Activated CD4-positive, CD25-positive, alpha-beta regulatory T cell treated with anti-CD3 and anti-CD28 coated beads, Interleukin-2, amount 50 U/mL, for 16 hours (primary cell): ENCODE data around the gene STUB1.
A peak's percentile ranks its signal among the peaks of the same experiment; 100 is the strongest.

ENCODE experiments used
- DNase-seq: peaks from one replicate; pipeline ENCODE4 v3.0.0-alpha.2; 2020; ENCODE audit warnings: low read depth, low spot score

The STUB1 gene

GRCh38 chr16:644556-644955 is 35.7 kb upstream of the STUB1 start:
- DNase-seq = no peak

GRCh38 chr16:645852-646678 is 34.1 kb upstream of the STUB1 start:
- DNase-seq = no peak

- DNase-seq = no peak
Observed at GRCh38 chr16:646679-647172, 33.5 kb upstream of the STUB1 start.

- DNase-seq = no peak
Observed at GRCh38 chr16:647173-647902, 32.9 kb upstream of the STUB1 start.

- no peak for DNase-seq
Observed at GRCh38 chr16:648071-648780, 32.0 kb upstream of the STUB1 start.

- peak; percentile 87 for DNase-seq
Observed at GRCh38 chr16:648781-649589, 31.2 kb upstream of the STUB1 start, which contains the start of gene WDR90. TSS of gene WDR90 (plus strand) at chr16:649365. CDS start at chr16:649417, 52 bp downstream.

- no peak for DNase-seq
Observed at GRCh38 chr16:649631-650030, 30.6 kb upstream of the STUB1 start.

- no peak for DNase-seq
Observed at GRCh38 chr16:651844-652243, 28.4 kb upstream of the STUB1 start.

GRCh38 chr16:652454-653305 is 27.5 kb upstream of the STUB1 start:
- no peak for DNase-seq

GRCh38 chr16:654034-654433 is 26.2 kb upstream of the STUB1 start:
- no peak for DNase-seq

- no peak for DNase-seq
Observed at GRCh38 chr16:657487-657886, 22.7 kb upstream of the STUB1 start.

- DNase-seq = no peak
Observed at GRCh38 chr16:658679-659571, 21.3 kb upstream of the STUB1 start.

GRCh38 chr16:659618-660017 is 20.6 kb upstream of the STUB1 start:
- no peak for DNase-seq

- no peak for DNase-seq
Observed at GRCh38 chr16:660132-660458, 20.1 kb upstream of the STUB1 start.

GRCh38 chr16:660459-661183 is 19.6 kb upstream of the STUB1 start:
- DNase-seq = no peak

GRCh38 chr16:661184-661821 is 18.9 kb upstream of the STUB1 start:
- DNase-seq = no peak

- DNase-seq = no peak
Observed at GRCh38 chr16:662095-662494, 18.1 kb upstream of the STUB1 start.

- no peak for DNase-seq
Observed at GRCh38 chr16:662597-662996, 17.6 kb upstream of the STUB1 start.
